Activated CD8-positive, alpha-beta memory T cell treated with anti-CD3 and anti-CD28 coated beads, Interleukin-2, amount 50 U/mL, for 24 hours (primary cell): ENCODE results near the gene CNTN4.

Experiments used
- DNase-seq: peaks from one replicate; pipeline ENCODE4 v3.0.0-alpha.2; 2020; ENCODE audit errors: extremely low read depth

The CNTN4 gene

GRCh38 chr3:3097958-3098357 lies 999.3 kb downstream of the CNTN4 start:
- DNase-seq: no peak

- DNase-seq: no peak
These were observed 1003.2 kb downstream of the CNTN4 start for GRCh38 chr3:3101660-3102458.

GRCh38 chr3:3102751-3103150 lies 1004.1 kb downstream of the CNTN4 start:
- no peak for DNase-seq

- no peak for DNase-seq
These were observed 1006.6 kb downstream of the CNTN4 start for GRCh38 chr3:3105246-3105645.

GRCh38 chr3:3105815-3106214 lies 1007.1 kb downstream of the CNTN4 start:
- no peak for DNase-seq

- no peak for DNase-seq
These were observed 1008.5 kb downstream of the CNTN4 start for GRCh38 chr3:3107181-3107580.
